ENCODE measurements around the gene SUGCT. TPM values are rescaled to one million over a fixed set of nuclear protein-coding genes. Genes with fewer than 3 reads are reported as not detected.
A peak's percentile ranks its signal among the peaks of the same experiment; 100 is the strongest.

SUGCT gene
- total and polyA plus RNA-seq, 2 of the 8 experiments (the other 6 are each of a cell fraction or from before 2014, with no cell fraction given), result 2.8 to 5.4 TPM

DNA sequence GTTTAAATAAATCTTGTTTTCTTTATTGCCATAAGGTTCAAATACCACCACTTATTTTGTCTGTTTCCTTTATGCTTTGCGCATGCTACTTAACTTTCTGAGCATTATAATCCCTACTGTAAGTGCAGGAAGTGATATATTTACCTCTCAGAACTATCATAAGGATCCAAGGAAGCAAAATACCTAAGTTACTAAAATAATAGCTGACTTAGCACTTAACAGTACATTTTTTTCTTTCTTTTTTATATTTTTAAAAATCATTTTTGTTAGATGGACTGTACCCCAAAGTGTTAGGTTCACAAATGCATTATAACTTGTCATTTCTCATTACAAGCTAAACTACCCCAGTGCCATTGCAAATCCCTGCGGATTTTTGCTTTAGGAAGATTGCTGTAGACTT lies 663.8 kb downstream of the SUGCT start:
- Histone ChIP-seq H3K18ac (ENCODE audit: extremely low read depth, low read length) (no peak overlapping the region), H4K5ac (ENCODE audit: insufficient read length, low read depth, low read length) (no peak overlapping the region), H3K27ac (ENCODE audit: low read depth, low read length) (no peak overlapping the region), H3K79me1 (ENCODE audit: low read depth, low read length) (no peaks in the 10 kb centered on the region), H2BK120ac (replicated peaks; ENCODE audit: low read depth, low read length) (no peak overlapping the region), H2AFZ (ENCODE audit: low read length) (no peak overlapping the region), H2AK5ac (ENCODE audit: low read depth, low read length) (no peak overlapping the region), H2BK5ac (ENCODE audit: low read depth, low read length) (no peak overlapping the region), H3K4me1 (replicated peaks in 1 of 4; ENCODE audit: control insufficient read depth in 3 of 4, insufficient read depth in 4 of 4, low read length in 3 of 4) (no peaks in the 10 kb centered on the region), H3K23ac (ENCODE audit: insufficient read length) (no peak overlapping the region), H3K9ac (replicated peaks in 1 of 4; ENCODE audit: extremely low read depth in 1 of 4, low read depth in 3 of 4, low read length in 3 of 4) (no peak overlapping the region), H3K9me3 (ENCODE audit: insufficient read depth in 2 of 2, low read depth in 1 of 2, low read length in 1 of 2) (no peaks in the 10 kb centered on the region), H3K79me2 (ENCODE audit: control insufficient read depth in 1 of 2, insufficient read depth in 2 of 2, low read length in 2 of 2) (no peaks in the 10 kb centered on the region), H4K91ac (replicated peaks; ENCODE audit: insufficient read length, low read length) (no peak overlapping the region), H3K14ac (ENCODE audit: insufficient read length) (no peak overlapping the region), H3K56ac (replicated peaks; ENCODE audit: insufficient read length, low read depth, low read length) (no peak overlapping the region), H3K4me3 (ENCODE audit: extremely low read depth in 1 of 4, insufficient read depth in 2 of 4, low read depth in 3 of 4, low read length in 4 of 4) (no peak overlapping the region), H3K23me2 (ENCODE audit: low read depth, low read length) (no peaks in the 10 kb centered on the region), H3K27me3 (replicated peaks in 1 of 4; ENCODE audit: control insufficient read depth in 3 of 4, extremely low read depth in 1 of 4, insufficient read depth in 3 of 4, low read length in 3 of 4) (peaks cover 0 to 1% (median 0%) of the 10 kb centered on the region in 4 experiments; a peak in 1 of 7 replicates), H2BK12ac (ENCODE audit: low read depth, low read length) (no peak overlapping the region), H3K4me2 (ENCODE audit: insufficient read depth in 1 of 2, low read depth in 2 of 2, low read length in 2 of 2) (no peak overlapping the region), H3K4ac (replicated peaks; ENCODE audit: insufficient read length, low read depth, low read length) (no peak overlapping the region), H4K20me1 (replicated peaks in 1 of 2; ENCODE audit: control insufficient read depth in 1 of 2, insufficient read depth in 2 of 2, low read length in 2 of 2) (no peaks in the 10 kb centered on the region), H2BK20ac (ENCODE audit: low read length) (no peak overlapping the region), H4K8ac (ENCODE audit: extremely low read depth, insufficient read depth, low read length) (no peak overlapping the region), H3K36me3 (ENCODE audit: control insufficient read depth in 2 of 4, insufficient read depth in 4 of 4, low read length in 3 of 4) (no peaks in the 10 kb centered on the region), H2BK15ac (ENCODE audit: low read length) (no peak overlapping the region)
- ChIA-PET POLR2A (ENCODE audit: partially characterized antibody) (no interaction called here), CTCF (ENCODE audit: partially characterized antibody) (no interaction called here)
- no peak for DNase-seq (ENCODE audit: low read depth in 1 of 2, low spot score in 2 of 2)
- TF ChIP-seq MAFK (IDR thresholded peaks at IDR 0.05; ENCODE audit: low read depth, low read length) (peak; percentile 56; the same call in 1 of the 2 replicates), SIX5 (IDR thresholded peaks at IDR 0.05; ENCODE audit: low read depth, low read length) (no peak)
- no peak for FAIRE-seq
- WGBS, 2 experiments (ENCODE audit: extremely low coverage in 1 of 2, insufficient coverage in 1 of 2, insufficient read length in 1 of 2, insufficient replicate concordance in 2 of 2, low coverage in 1 of 2, low lambda C conversion rate in 2 of 2, missing lambda C conversion rate in 1 of 2), result 74% methylated on average over 2 of the region's 2 CpGs; no CpG with 5 or more reads in 1 of the 2 experiments
